B cell (primary cell): ENCODE results near the gene TGOLN2. TPM values are rescaled to one million over a fixed set of nuclear protein-coding genes. Genes with fewer than 3 reads are reported as not detected.

Source experiments
- ATAC-seq: fragments of 200-7000 bp; cut with Tn5 transposase; one replicate; pipeline ENCODE4 v1.10.0; 2021; ENCODE audit warnings: low read depth, mild to moderate bottlenecking, moderate number of reproducible peaks, moderate library complexity
- CTCF ChIA-PET: fragments of 350-600 bp; sonication (Branson Sonifier 250); formaldehyde crosslinking; loops from one replicate; lab custom pipeline; 2021; ENCODE audit warnings: antibody characterized with exemption, inconsistent platforms; lab: Charles Lee
- POLR2A ChIA-PET: fragments of 350-600 bp; sonication (Branson Sonifier 250); formaldehyde crosslinking; loops from one replicate; lab custom pipeline; 2021; ENCODE audit warnings: antibody characterized with exemption; lab: Charles Lee
- DNase-seq: peaks from one replicate; pipeline ENCODE4 v3.0.0; 2013
- H2AFZ ChIP-seq: 2 replicates; pipeline ENCODE4 v1.6.1; 2012; ENCODE audit warnings: mild to moderate bottlenecking, low read depth, low read length; ENCODE audit not compliant: insufficient read depth, poor library complexity, severe bottlenecking
- H3K27ac ChIP-seq, 2 donors: 1 replicate in 1 of 2; 2 replicates in 1 of 2; pipeline ENCODE4 v1.5.1; 2012 to 2013; ENCODE audit warnings: low read length in 2 of 2, mild to moderate bottlenecking in 2 of 2, moderate library complexity in 1 of 2
- H3K27me3 ChIP-seq, 4 experiments: fragments of 200-600 bp in 1 of 4; sonication (generic) in 1 of 4; replicated peaks in 1 of 4; 1 replicate in 2 of 4; 2 replicates in 2 of 4; pipeline versions ENCODE4 v1.6.1 to v1.7.0; 2013 to 2016; ENCODE audit warnings: low read length in 3 of 4, mild to moderate bottlenecking in 2 of 4, mixed read lengths in 1 of 4, moderate library complexity in 1 of 4; ENCODE audit not compliant: insufficient read depth in 4 of 4, control insufficient read depth in 3 of 4; ENCODE audit errors: control extremely low read depth in 1 of 4
- H3K36me3 ChIP-seq, 2 experiments: replicated peaks in 1 of 2; 1 replicate in 1 of 2; 2 replicates in 1 of 2; pipeline versions ENCODE4 v1.6.1 to v1.7.1; 2013; ENCODE audit warnings: low read length in 1 of 2; ENCODE audit not compliant: insufficient read depth in 2 of 2, control insufficient read depth in 1 of 2; ENCODE audit errors: control extremely low read depth in 1 of 2, extremely low read depth in 1 of 2
- H3K4me1 ChIP-seq, 2 donors: fragments of 200-600 bp in 1 of 2; sonication (generic) in 1 of 2; 1 replicate in 1 of 2; 2 replicates in 1 of 2; pipeline versions ENCODE4 v1.5.1 to v1.6.1; 2013 to 2017; ENCODE audit warnings: low read length in 2 of 2; ENCODE audit not compliant: control insufficient read depth in 2 of 2, insufficient read depth in 2 of 2
- H3K4me2 ChIP-seq: replicated peaks from 2 replicates; pipeline ENCODE3; 2012; ENCODE audit warnings: mild to moderate bottlenecking, low read depth, low read length; ENCODE audit not compliant: poor library complexity, severe bottlenecking
- H3K4me3 ChIP-seq, 5 experiments: fragments of 200-600 bp in 1 of 5; sonication (generic) in 1 of 5; 1 replicate in 3 of 5; 2 replicates in 2 of 5; pipeline versions ENCODE4 v1.5.1 to v1.7.0; 2011 to 2016; ENCODE audit warnings: low read length in 4 of 5, mild to moderate bottlenecking in 4 of 5, low read depth in 2 of 5, control low read depth in 1 of 5, moderate library complexity in 1 of 5; ENCODE audit not compliant: insufficient read depth in 1 of 5; ENCODE audit errors: control extremely low read depth in 1 of 5, extremely low read depth in 1 of 5
- H3K79me2 ChIP-seq: fragments of 200-600 bp; sonication (generic); one replicate; pipeline ENCODE4 v1.6.0; 2016; ENCODE audit warnings: low read length; ENCODE audit not compliant: control insufficient read depth, insufficient read depth
- H3K9ac ChIP-seq: fragments of 200-600 bp; sonication (generic); 2 replicates; pipeline ENCODE4 v1.6.1; 2017; ENCODE audit warnings: mild to moderate bottlenecking, low read length, moderate library complexity
- H3K9me3 ChIP-seq, 3 donors: one replicate each; pipeline versions ENCODE4 v1.6.1 to v1.7.1; 2013; ENCODE audit warnings: low read length in 2 of 3; ENCODE audit not compliant: control insufficient read depth in 2 of 3, insufficient read depth in 1 of 3; ENCODE audit errors: control extremely low read depth in 1 of 3
- H4K20me1 ChIP-seq: 2 replicates; pipeline ENCODE4 v1.6.0; 2012; ENCODE audit warnings: mild to moderate bottlenecking, low read length; ENCODE audit not compliant: insufficient read depth, control insufficient read depth, poor library complexity, severe bottlenecking
- H3K27ac Mint-ChIP-seq: one replicate; pipeline ENCODE4 v1.8.0; 2021; ENCODE audit warnings: mixed read lengths
- H3K27me3 Mint-ChIP-seq: one replicate; pipeline ENCODE4 v1.8.0; 2021; ENCODE audit warnings: mixed read lengths
- H3K4me1 Mint-ChIP-seq: one replicate; pipeline ENCODE4 v1.8.0; 2021; ENCODE audit warnings: mixed read lengths
- H3K4me3 Mint-ChIP-seq: one replicate; pipeline ENCODE4 v1.8.0; 2021; ENCODE audit warnings: mixed read lengths
- H3K9me3 Mint-ChIP-seq: one replicate; pipeline ENCODE4 v1.8.0; 2022; ENCODE audit warnings: mixed read lengths; ENCODE audit not compliant: insufficient read depth
- CTCF ChIP-seq: fragments of 200-600 bp; IDR thresholded peaks from one replicate; pipeline ENCODE4 v1.8.0; 2022; ENCODE audit warnings: antibody characterized with exemption, mild to moderate bottlenecking
- EZH2 ChIP-seq: IDR thresholded peaks from 2 replicates; pipeline ENCODE4 v1.6.1; 2012; ENCODE audit warnings: borderline replicate concordance, low read depth, mild to moderate bottlenecking, moderate library complexity, low read length; ENCODE audit not compliant: insufficient read depth, poor library complexity, severe bottlenecking
- WGBS: methylation state at CpG from one replicate; pipeline ENCODE4 v1.1.5; 2013; ENCODE audit warnings: missing lambda C conversion rate; ENCODE audit not compliant: insufficient coverage; 5-methylcytosine and 5-hydroxymethylcytosine counted together
- intact Hi-C: fragments of 100-400 bp; cut with micrococcal nuclease; formaldehyde crosslinking; loops from one replicate; pipeline ENCODE4 v1.10.0; 2022
- polyA plus RNA-seq: library from polyadenylated mRNA; depleted of rRNA; stranded (reverse); fragments of >200 nt; gene quantifications from 2 replicates; pipeline ENCODE4 v1.2.3, GENCODE V29; 2012
- total RNA-seq, 2 donors: library from RNA; stranded (reverse); fragments of 120-200 nt in 1 of 2; gene quantifications; 1 replicate in 1 of 2; 2 replicates in 1 of 2; pipeline versions ENCODE4 v1.2.3 to v1.2.4, GENCODE V29; 2013 to 2022

TGOLN2 gene
- total and polyA plus RNA-seq, 2 donors (not counting 1 experiment from before 2014, with no cell fraction given) = 106 to 172 TPM

GRCh38 chr2:85314884-85315242 is 12.9 kb downstream of the TGOLN2 start:
- Histone ChIP-seq H3K4me3 (no peak overlapping the region), H3K79me2 (peaks cover 17% of the 10 kb centered on the region), H3K36me3 (peaks cover 0 to 43% of the 10 kb centered on the region in 2 experiments), H3K4me1 (peaks cover 6 to 11% of the 10 kb centered on the region in 2 donors), H2AFZ (no peak overlapping the region), H3K9me3 (no peaks in the 10 kb centered on the region), H3K9ac (no peak overlapping the region), H3K27me3 (no peaks in the 10 kb centered on the region), H4K20me1 (peaks cover 25% of the 10 kb centered on the region), H3K4me2 (no peak overlapping the region), H3K27ac (no peak overlapping the region)
- no peak for TF ChIP-seq CTCF
- no peak for TF ChIP-seq EZH2
- Mint-ChIP-seq H3K4me3 (no peak overlapping the region), H3K4me1 (peaks cover 27% of the 10 kb centered on the region), H3K9me3 (no peaks in the 10 kb centered on the region), H3K27ac (no peak overlapping the region), H3K27me3 (no peaks in the 10 kb centered on the region)
- intact Hi-C loops = no loop called here
- POLR2A ChIA-PET = no interaction called here
- 100% methylated on average over 6 of the region's 10 CpGs for WGBS
- CTCF ChIA-PET = no interaction called here
- DNase-seq (no peak), ATAC-seq (no peak)

GRCh38 chr2:85312404-85312803 is 15.4 kb downstream of the TGOLN2 start:
- H3K79me2 ChIP-seq = no peaks in the 10 kb centered on the region
- H3K4me1 Mint-ChIP-seq = peaks cover 31% of the 10 kb centered on the region
- DNase-seq = no peak

More at GRCh38 chr2:85312404-85312803, 15.4 kb downstream of the TGOLN2 start:
- peaks cover 0 to 26% of the 10 kb centered on the region in 2 experiments for H3K36me3 ChIP-seq
- intact Hi-C loops = no loop called here
- H3K4me1 ChIP-seq = peaks cover 21% of the 10 kb centered on the region in 2 donors
- 100% methylated on average over 4 of the region's 7 CpGs for WGBS
- Mint-ChIP-seq H3K9me3 (no peaks in the 10 kb centered on the region), H3K27ac (no peak overlapping the region), H3K27me3 (no peaks in the 10 kb centered on the region), H3K4me3 (no peak overlapping the region)
- H3K27ac ChIP-seq = no peak overlapping the region
- H3K4me3 ChIP-seq = no peak overlapping the region
- no peaks in the 10 kb centered on the region for H3K9me3 ChIP-seq
- H3K27me3 ChIP-seq = no peaks in the 10 kb centered on the region
- TF ChIP-seq CTCF (no peak), EZH2 (no peak)
- no peak overlapping the region for H2AFZ ChIP-seq
- no peak overlapping the region for H3K9ac ChIP-seq
- ChIA-PET CTCF (interaction anchor here (2.7 kb wide), 1 partner anchor 12 kb away, joined by 12 read pairs; no protein-coding TSS in a partner anchor), POLR2A (interaction anchor here (0.7 kb wide), 1 partner anchor 531 kb away, joined by 3 read pairs; no protein-coding TSS in a partner anchor)
- ATAC-seq = no peak
- H3K4me2 ChIP-seq = no peak overlapping the region
- H4K20me1 ChIP-seq = peaks cover 8% of the 10 kb centered on the region
